MV-4-11 (cell line): ENCODE data around the gene FAM181B.
"Not testable (repeated sequence)": the region's sequence is repeated elsewhere in the genome, so short reads cannot be mapped to it uniquely, and the experiment has no call there.

Experiments used
- DNase-seq: peaks from one replicate; lab custom pipeline; 2025; lab: John Stamatoyannopoulos, UW

The FAM181B gene

GRCh38 chr11:82732348-82732733 lies 1.3 kb downstream of the FAM181B start:
- no peak for DNase-seq

DNA sequence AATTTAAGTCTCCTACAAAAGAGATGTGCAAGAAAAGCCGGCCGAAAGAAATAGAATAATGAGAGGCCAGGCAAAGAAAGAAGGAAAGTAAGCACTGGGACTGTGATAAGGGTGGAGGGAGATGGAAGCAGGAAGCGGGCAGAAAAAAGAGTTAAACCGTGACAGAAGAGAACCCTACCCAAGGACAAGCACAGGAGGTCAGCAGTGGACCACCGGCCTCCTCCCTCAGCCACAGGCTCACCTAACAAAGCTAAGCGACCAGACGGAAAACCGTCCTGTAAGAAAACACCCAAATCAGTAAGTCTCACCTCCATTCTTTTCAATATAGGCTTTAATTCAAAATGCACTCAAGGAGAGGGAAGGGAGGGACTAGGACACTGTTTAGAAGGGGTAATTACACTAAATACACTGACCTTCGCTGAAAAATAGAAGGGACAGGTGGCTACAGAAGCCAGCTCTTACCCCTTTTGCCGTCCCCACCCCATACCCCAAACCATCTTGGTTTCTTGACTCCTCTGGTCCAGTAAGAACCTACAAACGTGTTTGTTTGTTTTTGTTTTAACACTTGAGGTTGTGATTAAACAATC lies 1.9 kb downstream of the FAM181B start:
- no peak for DNase-seq

- no peak for DNase-seq
Measured at GRCh38 chr11:82730754-82731153, 2.9 kb downstream of the FAM181B start.

DNA sequence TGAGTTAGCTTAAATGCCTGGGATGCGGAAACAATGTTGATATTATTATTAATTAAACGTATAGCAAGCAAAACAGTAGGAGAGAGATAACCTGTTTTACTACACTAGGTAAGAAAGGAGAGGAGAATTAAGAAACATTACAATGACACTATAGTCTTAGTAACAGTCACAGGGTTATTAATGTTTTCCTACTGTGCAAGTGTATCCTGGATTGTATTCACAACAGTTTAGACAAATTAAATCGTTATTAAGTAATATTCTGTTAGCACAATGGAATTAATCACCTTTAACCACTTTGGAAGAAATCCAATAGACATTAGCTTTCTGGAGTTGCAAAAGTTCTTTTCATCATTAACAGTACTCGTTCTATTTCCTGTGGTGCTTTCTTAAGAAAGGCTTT lies 3.4 kb downstream of the FAM181B start:
- no peak for DNase-seq

GRCh38 chr11:82724026-82724425 lies 9.6 kb downstream of the FAM181B start:
- no peak for DNase-seq

- DNase-seq: no peak
Measured at GRCh38 chr11:82722231-82722630, 11.4 kb downstream of the FAM181B start.

DNA sequence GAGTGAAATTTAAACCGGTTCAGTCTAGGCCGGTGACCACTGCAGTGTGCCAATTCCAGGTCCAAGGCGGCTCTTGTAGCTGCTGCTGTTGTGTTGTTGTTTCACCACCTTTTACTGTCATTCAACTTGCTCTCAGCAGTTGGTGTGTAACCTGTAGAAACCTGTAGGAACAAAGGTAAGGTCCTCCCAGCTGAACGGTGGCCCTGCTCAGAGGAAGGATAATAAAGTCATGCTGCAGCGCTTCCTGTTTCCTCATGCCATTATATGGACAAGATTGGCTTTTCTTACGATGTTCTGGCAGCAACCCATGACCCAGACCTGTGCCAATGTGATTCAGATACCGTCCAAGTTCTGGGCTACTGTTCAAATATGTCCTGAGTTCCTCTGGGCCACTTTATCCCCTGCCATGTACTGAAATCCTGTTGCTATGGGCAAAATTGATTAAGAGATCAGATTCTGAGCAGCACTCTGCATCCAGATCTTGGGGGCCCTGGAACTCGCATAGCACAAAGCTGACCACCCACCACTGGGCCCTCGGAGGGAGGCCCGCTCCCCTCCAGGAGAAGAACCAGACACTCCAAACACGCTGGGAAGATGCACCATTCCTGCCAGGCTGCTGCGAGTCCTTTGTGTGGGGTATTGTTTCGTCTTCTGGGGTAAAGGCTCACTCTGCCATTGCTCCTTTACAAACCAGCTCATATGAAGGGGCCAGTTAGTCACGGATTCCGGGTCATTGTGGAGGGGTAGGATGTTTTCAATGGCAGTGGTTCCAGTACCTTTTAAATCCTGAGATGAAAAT lies 13.2 kb downstream of the FAM181B start:
- DNase-seq: no peak

DNA sequence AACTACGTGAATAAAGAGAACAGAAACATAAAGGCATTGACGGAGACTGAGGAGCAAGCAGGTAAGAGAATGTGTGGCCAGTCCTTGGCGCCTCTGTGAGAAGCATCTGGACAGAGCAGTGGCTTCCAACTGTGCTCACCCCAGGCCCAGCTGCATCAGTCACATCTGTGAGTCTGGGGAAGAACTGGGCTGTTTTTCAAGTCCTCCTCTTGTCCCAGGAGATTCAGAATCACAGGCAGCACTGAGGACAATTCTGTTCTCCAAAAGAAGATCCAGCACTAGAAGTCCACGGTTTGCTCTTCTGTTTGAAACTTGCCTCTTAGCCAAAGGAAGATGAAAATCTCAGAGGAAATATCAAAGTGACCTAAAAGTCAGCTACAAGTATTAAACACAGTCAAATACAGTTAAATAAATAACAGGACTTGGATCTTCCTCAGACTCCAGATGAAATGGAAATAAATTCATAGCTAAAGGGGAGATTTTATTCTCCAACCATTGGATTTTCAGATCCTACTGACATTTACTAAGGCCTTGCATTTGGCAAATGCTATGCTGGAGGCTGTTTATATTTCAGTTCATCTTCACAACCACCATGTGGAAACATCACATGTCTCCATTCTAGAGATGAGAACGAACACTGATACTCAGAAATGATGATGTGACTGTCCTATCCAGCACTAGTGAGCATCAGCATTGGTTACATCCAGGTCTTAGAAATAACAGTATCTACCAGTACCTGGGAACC lies 14.1 kb downstream of the FAM181B start:
- DNase-seq: no peak

DNA sequence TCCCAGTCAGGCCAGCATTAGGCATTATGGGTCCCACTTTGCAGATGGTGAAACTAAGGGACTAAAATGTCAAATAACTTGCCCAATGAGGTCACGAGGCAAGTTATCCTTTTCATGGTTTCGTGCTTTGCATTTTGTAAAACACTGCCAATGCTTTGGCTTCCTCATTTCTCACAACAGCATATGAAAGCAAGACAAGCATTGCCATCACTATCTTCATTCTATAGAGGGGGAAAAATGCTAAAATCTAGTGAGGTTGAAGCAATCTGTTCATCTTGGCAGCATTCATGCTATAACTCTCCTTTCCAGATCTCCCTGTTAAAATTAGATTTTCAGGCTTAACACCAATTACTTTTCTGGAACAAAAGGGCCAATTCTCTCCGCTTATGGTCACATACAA lies 14.8 kb downstream of the FAM181B start:
- no peak for DNase-seq

GRCh38 chr11:82718307-82718706 lies 15.4 kb downstream of the FAM181B start:
- DNase-seq: peak; percentile 14

DNA sequence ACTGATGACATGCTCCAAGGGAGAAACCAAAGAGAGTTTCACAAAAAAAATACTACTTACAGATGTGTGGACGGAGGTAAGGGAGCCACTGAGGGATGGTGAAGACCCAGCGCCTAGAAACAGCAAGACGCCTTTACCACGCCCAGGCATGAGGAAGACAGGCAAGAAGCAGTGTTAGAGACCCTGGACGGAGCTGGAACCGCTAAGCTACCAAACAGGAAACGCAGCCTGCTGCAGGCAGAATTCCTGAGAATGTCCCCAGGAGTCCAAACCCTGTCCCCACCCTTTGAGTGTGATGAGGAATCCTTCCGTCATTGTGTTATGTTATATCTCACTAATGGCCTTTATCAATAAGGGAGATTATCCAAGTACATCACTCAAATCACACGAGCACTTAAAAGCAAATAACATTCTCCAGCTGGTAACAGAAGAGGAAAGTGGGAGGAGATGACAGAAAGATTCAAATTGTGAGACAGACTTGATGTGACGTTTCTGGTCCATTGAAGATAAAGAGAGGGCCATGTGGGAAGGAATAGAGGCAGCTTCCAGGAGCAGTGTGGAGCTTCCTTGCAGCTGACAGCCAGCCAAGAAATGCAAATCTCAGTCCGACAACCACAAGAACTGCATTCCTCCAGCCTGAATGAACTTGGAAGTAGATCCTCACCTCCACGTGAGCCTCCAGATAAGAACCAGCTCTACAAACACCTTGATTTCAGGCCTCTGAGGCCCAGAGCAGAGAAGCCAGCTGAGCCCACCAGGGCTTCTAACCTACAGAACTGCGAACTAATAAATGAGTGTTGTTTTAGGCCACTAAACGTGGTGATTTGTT lies 19.1 kb downstream of the FAM181B start:
- DNase-seq: no peak

DNA sequence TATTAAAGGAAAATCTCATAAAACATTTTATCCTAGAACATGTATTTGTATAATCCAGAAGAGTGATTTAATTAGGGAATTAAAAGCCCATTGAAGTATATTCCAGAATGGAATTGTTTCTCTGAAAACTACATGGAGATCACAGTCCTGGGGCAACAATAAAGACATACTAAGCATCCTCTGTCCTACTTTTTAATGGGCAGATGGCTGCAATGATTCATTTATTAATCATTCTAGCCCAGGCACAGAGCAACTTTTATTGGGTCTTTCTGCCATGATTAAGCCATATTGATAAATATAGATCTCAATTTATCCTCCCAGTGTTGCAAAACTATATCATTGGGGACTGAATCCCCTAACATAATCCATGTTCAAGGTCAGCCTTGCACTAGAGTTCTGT lies 22.0 kb downstream of the FAM181B start:
- DNase-seq: no peak

GRCh38 chr11:82703796-82704195 lies 29.9 kb downstream of the FAM181B start:
- DNase-seq: no peak

GRCh38 chr11:82703226-82703625 lies 30.4 kb downstream of the FAM181B start:
- no peak for DNase-seq

GRCh38 chr11:82701847-82702520 lies 31.7 kb downstream of the FAM181B start:
- no peak for DNase-seq

DNA sequence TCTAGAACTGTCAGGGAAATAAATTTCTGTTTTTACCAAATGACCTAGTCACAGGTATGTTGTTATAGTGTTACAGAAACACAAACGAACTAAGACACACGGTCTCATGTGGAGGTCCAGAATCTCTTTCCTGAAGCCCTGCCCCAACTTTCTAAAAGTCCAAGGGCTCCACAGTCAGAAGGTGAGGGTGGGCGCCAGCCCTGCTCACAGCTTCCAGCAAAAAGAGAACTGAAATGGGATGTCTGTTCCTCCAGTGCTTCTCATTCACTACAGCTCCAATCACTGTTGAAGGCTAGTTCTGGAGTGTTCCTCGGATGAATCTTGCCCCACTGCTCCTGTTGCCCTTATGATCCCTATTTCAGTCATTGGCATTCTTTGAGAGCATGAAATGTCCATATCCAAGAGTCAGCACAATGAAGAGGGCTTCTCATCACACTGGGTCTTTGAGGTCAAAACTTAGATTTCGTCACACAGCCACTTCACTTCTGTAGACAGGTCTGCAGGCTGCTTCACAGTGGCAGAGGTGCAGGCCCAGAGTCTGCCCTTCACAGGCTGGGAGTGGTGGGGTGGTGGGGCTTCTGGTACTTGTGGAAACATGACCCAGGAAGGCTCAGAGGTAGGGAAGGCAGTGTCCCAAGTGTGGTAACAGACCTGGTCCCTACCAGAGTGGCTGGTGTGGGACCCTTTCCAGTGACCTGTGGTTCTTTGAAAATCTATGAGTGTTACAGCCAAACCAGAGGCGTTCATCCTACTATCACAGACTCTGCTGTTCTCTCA lies 34.9 kb downstream of the FAM181B start:
- DNase-seq: no peak

GRCh38 chr11:82692981-82693380 lies 40.7 kb downstream of the FAM181B start:
- no peak for DNase-seq

GRCh38 chr11:82689347-82689746 lies 44.3 kb downstream of the FAM181B start:
- not testable (repeated sequence) for DNase-seq

DNA sequence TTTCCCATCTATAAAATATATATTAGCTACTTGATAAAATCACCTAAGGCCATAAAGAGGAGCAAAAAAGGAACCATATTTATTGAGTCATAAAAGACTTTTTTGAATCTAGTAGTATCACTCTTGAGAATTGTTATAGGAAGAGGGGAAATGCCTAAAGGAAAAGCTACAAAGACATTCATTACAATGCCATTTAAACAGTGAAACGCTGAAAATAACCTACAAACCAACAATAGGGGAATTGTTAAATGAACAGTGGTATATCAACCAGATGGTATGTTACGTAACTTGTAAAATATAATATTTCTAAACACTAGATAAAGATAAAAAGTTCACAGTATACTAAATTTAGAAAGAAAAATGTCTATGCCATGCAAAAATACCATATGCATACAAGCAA lies 47.5 kb downstream of the FAM181B start:
- no peak for DNase-seq

DNA sequence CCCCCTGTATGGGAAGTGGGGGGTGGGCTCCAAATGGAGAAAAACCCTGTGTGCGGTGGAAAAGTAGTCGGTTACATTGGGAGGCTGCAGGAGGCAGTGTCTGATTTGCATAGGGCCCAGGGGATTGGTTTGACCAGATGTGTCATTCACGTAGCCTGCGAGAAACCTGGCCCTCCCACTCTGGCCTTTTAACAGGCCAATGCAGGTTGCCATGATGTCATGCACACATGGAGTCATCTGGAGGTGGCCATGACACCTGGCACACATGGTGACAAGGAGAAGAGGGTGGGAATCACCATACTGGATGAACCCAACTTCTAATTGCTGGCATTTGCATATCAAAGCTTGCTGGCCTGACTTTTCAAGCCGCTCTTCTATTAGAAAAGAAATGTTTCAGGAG lies 50.6 kb downstream of the FAM181B start:
- DNase-seq: no peak
